Smooth muscle cell (in vitro differentiated cells): ENCODE measurements around the gene SPACA9. TPM values are rescaled to one million over a fixed set of nuclear protein-coding genes. Genes with fewer than 3 reads are reported as not detected.

Experiments
- DNase-seq: peaks from one replicate; lab custom pipeline; 2025; ENCODE audit not compliant: unreplicated experiment; lab: John Stamatoyannopoulos, UW
- H2AFZ ChIP-seq: fragments of 200-600 bp; sonication (generic); 2 replicates; pipeline ENCODE4 v1.6.0; 2016; ENCODE audit warnings: antibody characterized with exemption, low read depth, mild to moderate bottlenecking
- H3F3A ChIP-seq: fragments of 200-600 bp; sonication (generic); 2 replicates; pipeline ENCODE4 v1.6.0; 2017; ENCODE audit warnings: antibody characterized with exemption, low read depth
- H3K27ac ChIP-seq: fragments of 200-600 bp; sonication (generic); 2 replicates; pipeline ENCODE4 v1.5.1; 2016; ENCODE audit warnings: low read depth, mild to moderate bottlenecking
- H3K27me3 ChIP-seq: fragments of 200-600 bp; sonication (generic); 2 replicates; pipeline ENCODE4 v1.6.1; 2016; ENCODE audit warnings: low read depth, mild to moderate bottlenecking
- H3K36me3 ChIP-seq: fragments of 200-600 bp; sonication (generic); 2 replicates; pipeline ENCODE4 v1.5.1; 2016; ENCODE audit warnings: low read depth
- H3K4me1 ChIP-seq: fragments of 200-600 bp; sonication (generic); 2 replicates; pipeline ENCODE4 v1.5.1; 2016; ENCODE audit warnings: low read depth
- H3K4me2 ChIP-seq: fragments of 200-600 bp; sonication (generic); 2 replicates; pipeline ENCODE4 v1.6.0; 2016; ENCODE audit warnings: mild to moderate bottlenecking
- H3K4me3 ChIP-seq: fragments of 200-600 bp; sonication (generic); 2 replicates; pipeline ENCODE4 v1.5.1; 2016; ENCODE audit warnings: mild to moderate bottlenecking
- H3K79me2 ChIP-seq: fragments of 200-600 bp; sonication (generic); 2 replicates; pipeline ENCODE4 v1.6.0; 2016; ENCODE audit warnings: low read depth, mild to moderate bottlenecking
- H3K9ac ChIP-seq: fragments of 200-600 bp; sonication (generic); 2 replicates; pipeline ENCODE4 v1.6.0; 2016; ENCODE audit warnings: low read depth
- H3K9me3 ChIP-seq: fragments of 200-600 bp; sonication (generic); replicated peaks from 2 replicates; pipeline ENCODE4 v1.5.1; 2016; ENCODE audit warnings: low read depth
- H4K20me1 ChIP-seq: fragments of 200-600 bp; sonication (generic); 2 replicates; pipeline ENCODE4 v1.6.0; 2016; ENCODE audit warnings: low read depth
- WGBS: methylation state at CpG from one replicate; pipeline ENCODE4 v1.1.7; 2016; ENCODE audit warnings: low lambda C conversion rate; 5-methylcytosine and 5-hydroxymethylcytosine counted together
- polyA plus RNA-seq: library from polyadenylated mRNA; unstranded; fragments of >200 nt; fragmentation: Nextera tagmentation; extraction: Ambion mirVana; gene quantifications from 2 replicates; pipeline ENCODE4 v1.2.1, GENCODE V29; 2016
- total RNA-seq: library from RNA; depleted of rRNA; stranded (reverse); fragments of >200 nt; gene quantifications from 2 replicates; pipeline ENCODE4 v1.2.3, GENCODE V29; 2014
- TF ChIP-seq, protein P1 (sequence below): fragments of 200-600 bp; sonication (generic); IDR thresholded peaks from 2 replicates; pipeline ENCODE4 v1.5.1; 2017; ENCODE audit warnings: borderline replicate concordance, mild to moderate bottlenecking, antibody characterized with exemption; ENCODE audit not compliant: insufficient read depth, poor library complexity, severe bottlenecking

The SPACA9 gene
- total and polyA plus RNA-seq, 2 experiments from 2014 or later = 0.99 to 8.9 TPM

GRCh38 chr9:132842124-132843044 is 36.3 kb upstream of the SPACA9 start:
- Histone ChIP-seq H4K20me1 (no peaks in the 10 kb centered on the region), H3K9me3 (no peaks in the 10 kb centered on the region), H3K4me2 (no peak overlapping the region), H3K4me3 (no peak overlapping the region), H3K27me3 (no peaks in the 10 kb centered on the region), H2AFZ (no peak overlapping the region), H3K9ac (no peak overlapping the region), H3F3A (no peaks in the 10 kb centered on the region), H3K4me1 (no peaks in the 10 kb centered on the region), H3K36me3 (no peaks in the 10 kb centered on the region), H3K79me2 (no peaks in the 10 kb centered on the region), H3K27ac (no peak overlapping the region)
- TF ChIP-seq, protein P1, sequence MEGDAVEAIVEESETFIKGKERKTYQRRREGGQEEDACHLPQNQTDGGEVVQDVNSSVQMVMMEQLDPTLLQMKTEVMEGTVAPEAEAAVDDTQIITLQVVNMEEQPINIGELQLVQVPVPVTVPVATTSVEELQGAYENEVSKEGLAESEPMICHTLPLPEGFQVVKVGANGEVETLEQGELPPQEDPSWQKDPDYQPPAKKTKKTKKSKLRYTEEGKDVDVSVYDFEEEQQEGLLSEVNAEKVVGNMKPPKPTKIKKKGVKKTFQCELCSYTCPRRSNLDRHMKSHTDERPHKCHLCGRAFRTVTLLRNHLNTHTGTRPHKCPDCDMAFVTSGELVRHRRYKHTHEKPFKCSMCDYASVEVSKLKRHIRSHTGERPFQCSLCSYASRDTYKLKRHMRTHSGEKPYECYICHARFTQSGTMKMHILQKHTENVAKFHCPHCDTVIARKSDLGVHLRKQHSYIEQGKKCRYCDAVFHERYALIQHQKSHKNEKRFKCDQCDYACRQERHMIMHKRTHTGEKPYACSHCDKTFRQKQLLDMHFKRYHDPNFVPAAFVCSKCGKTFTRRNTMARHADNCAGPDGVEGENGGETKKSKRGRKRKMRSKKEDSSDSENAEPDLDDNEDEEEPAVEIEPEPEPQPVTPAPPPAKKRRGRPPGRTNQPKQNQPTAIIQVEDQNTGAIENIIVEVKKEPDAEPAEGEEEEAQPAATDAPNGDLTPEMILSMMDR = no peak
- no peak for DNase-seq
- 80% methylated on average over 5 of the region's 5 CpGs for WGBS

DNA sequence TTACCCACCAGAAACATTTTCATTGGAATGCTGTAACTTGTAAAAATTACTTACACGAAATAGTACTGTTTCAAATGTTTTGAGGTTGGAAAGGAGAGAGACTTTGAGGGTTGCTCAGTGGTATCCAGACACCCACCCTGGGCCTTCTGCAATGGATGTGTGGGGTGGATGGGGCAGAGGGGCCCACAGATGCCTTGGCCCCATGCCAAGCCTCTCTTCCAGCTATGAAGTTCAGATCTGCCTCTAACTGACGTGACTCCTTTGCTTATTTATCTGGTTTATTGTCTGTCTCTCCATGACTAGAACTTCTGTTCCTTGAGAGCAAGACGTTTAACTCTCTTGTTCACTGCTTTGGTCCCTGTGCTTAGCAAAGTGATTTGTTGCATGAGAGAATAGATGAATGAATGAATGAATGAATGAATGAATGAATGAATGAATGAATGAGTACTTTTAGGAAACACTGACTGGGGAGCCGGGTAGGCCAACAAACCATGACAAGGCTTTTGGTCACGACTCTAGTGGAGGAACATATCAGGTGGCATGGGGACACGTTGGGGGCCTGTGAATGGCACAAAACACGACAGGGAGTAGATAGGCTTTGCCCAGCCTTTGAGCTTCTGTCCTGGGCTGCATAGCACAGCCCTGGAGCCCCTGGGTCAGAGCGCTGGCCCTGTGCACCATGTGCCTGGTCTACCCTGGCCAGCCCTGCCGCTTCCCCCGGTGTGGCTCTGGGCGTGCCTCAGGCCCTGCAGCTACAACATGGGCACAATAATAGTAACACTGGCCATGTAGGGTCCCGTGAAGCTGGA is 32.4 kb upstream of the SPACA9 start:
- DNase-seq = no peak
- Histone ChIP-seq H4K20me1 (no peaks in the 10 kb centered on the region), H3F3A (no peaks in the 10 kb centered on the region), H3K4me2 (no peak overlapping the region), H3K27me3 (no peaks in the 10 kb centered on the region), H3K4me1 (no peaks in the 10 kb centered on the region), H3K79me2 (no peaks in the 10 kb centered on the region), H3K36me3 (no peaks in the 10 kb centered on the region), H3K27ac (no peak overlapping the region), H3K9ac (no peak overlapping the region), H2AFZ (no peak overlapping the region), H3K4me3 (no peak overlapping the region), H3K9me3 (no peaks in the 10 kb centered on the region)
- WGBS = 81% methylated on average over 11 of the region's 12 CpGs
- TF ChIP-seq, protein P1 = no peak

DNA sequence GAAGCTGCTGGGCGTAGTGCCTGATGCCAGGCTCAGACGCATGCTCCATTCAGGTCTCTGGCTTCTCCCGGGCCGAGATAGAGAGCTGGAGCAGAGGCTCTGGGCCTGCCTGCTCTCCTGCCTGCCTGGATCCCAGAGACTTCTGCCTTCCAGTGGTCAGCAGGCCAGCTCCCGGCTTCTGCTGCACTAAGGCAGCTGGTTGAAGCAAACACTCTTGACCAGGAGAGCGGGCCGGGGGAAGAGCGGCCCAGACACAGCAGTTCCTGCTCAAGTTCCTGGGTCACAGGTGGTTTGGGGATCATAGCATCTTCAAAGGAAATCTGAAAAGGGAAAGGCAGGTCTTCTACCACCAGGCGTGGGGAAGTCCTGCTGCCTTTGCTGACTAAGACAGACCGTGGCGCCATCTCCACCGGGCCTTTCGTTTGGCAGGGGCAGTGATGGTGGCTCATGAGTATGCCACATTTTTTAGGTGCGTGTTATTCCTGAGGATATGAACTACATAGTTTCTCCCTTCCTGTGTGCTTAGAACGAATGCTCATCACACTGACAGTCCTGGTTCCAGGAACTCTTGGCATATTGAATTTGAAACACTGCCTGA is 31.7 kb upstream of the SPACA9 start:
- Histone ChIP-seq H3K27ac (no peak overlapping the region), H2AFZ (no peak overlapping the region), H3K4me2 (no peak overlapping the region), H3F3A (no peaks in the 10 kb centered on the region), H3K4me1 (no peaks in the 10 kb centered on the region), H3K27me3 (no peaks in the 10 kb centered on the region), H3K79me2 (no peaks in the 10 kb centered on the region), H4K20me1 (no peaks in the 10 kb centered on the region), H3K9ac (no peak overlapping the region), H3K9me3 (no peaks in the 10 kb centered on the region), H3K4me3 (no peak overlapping the region), H3K36me3 (no peaks in the 10 kb centered on the region)
- WGBS = 99% methylated on average over 15 of the region's 15 CpGs
- TF ChIP-seq, protein P1 = no peak
- no peak for DNase-seq
